GM23338 (cell line): ENCODE data around the gene OR8S1. TPM values are rescaled to one million over a fixed set of nuclear protein-coding genes. Genes with fewer than 3 reads are reported as not detected.

ENCODE experiments used
- ATAC-seq: fragments of 200-7000 bp; cut with Tn5 transposase; 3 replicates; pipeline ENCODE4 v1.9.1; 2020
- DNase-seq: peaks from one replicate; pipeline ENCODE4 v3.0.0-alpha.2; 2015; ENCODE audit warnings: low spot score
- H2AFZ ChIP-seq: fragments of 200-600 bp; sonication (generic); 2 replicates; pipeline ENCODE4 v1.8.0; 2016; ENCODE audit warnings: antibody characterized with exemption, mild to moderate bottlenecking, moderate library complexity
- H3F3A ChIP-seq: fragments of 200-600 bp; sonication (generic); replicated peaks from 2 replicates; pipeline ENCODE4 v1.8.0; 2017; ENCODE audit warnings: antibody characterized with exemption, mixed run types, low read depth
- H3K27ac ChIP-seq: fragments of 200-600 bp; sonication (generic); 2 replicates; pipeline ENCODE4 v1.6.1; 2016; ENCODE audit warnings: low read depth
- H3K27me3 ChIP-seq: fragments of 200-600 bp; sonication (generic); 2 replicates; pipeline ENCODE4 v1.8.0; 2016; ENCODE audit warnings: mild to moderate bottlenecking, mixed run types, moderate library complexity; ENCODE audit not compliant: insufficient read depth
- H3K36me3 ChIP-seq: fragments of 200-600 bp; sonication (generic); 2 replicates; pipeline ENCODE4 v1.8.0; 2016; ENCODE audit warnings: mild to moderate bottlenecking; ENCODE audit not compliant: insufficient read depth
- H3K4me1 ChIP-seq: fragments of 200-600 bp; sonication (generic); 2 replicates; pipeline ENCODE4 v1.8.0; 2016; ENCODE audit warnings: mild to moderate bottlenecking, moderate library complexity; ENCODE audit not compliant: insufficient read depth
- H3K4me2 ChIP-seq: fragments of 200-600 bp; sonication (generic); 2 replicates; pipeline ENCODE4 v1.7.1; 2017; ENCODE audit warnings: mixed run types
- H3K4me3 ChIP-seq: fragments of 200-600 bp; sonication (generic); 2 replicates; pipeline ENCODE4 v1.6.1; 2016; ENCODE audit warnings: mixed run types
- H3K79me2 ChIP-seq: fragments of 200-600 bp; sonication (generic); replicated peaks from 2 replicates; pipeline ENCODE4 v1.8.0; 2017; ENCODE audit warnings: mild to moderate bottlenecking; ENCODE audit not compliant: insufficient read depth
- H3K9me2 ChIP-seq: fragments of 200-600 bp; sonication (generic); 2 replicates; pipeline ENCODE4 v1.8.0; 2017; ENCODE audit not compliant: insufficient read depth
- H4K20me1 ChIP-seq: fragments of 200-600 bp; sonication (generic); replicated peaks from 2 replicates; pipeline ENCODE4 v1.8.0; 2017; ENCODE audit warnings: mild to moderate bottlenecking; ENCODE audit not compliant: insufficient read depth
- H3K27ac Mint-ChIP-seq: 2 replicates; pipeline ENCODE4 v1.8.0; 2020; ENCODE audit warnings: inconsistent platforms, mild to moderate bottlenecking, moderate library complexity, mixed read lengths
- H3K27me3 Mint-ChIP-seq: 3 replicates; pipeline ENCODE4 v1.8.0; 2022; ENCODE audit warnings: low read depth, mild to moderate bottlenecking, moderate library complexity, mixed read lengths, inconsistent platforms; ENCODE audit not compliant: insufficient read depth, poor library complexity
- H3K36me3 Mint-ChIP-seq: 3 replicates; pipeline ENCODE4 v1.8.0; 2021; ENCODE audit warnings: low read depth, mild to moderate bottlenecking, inconsistent platforms, moderate library complexity, mixed read lengths
- H3K4me1 Mint-ChIP-seq: 3 replicates; pipeline ENCODE4 v1.8.0; 2020; ENCODE audit warnings: mild to moderate bottlenecking, inconsistent platforms, mixed read lengths
- H3K4me3 Mint-ChIP-seq: 3 replicates; pipeline ENCODE4 v1.8.0; 2021; ENCODE audit warnings: moderate library complexity, mild to moderate bottlenecking, inconsistent platforms, mixed read lengths
- H3K9me3 Mint-ChIP-seq: 3 replicates; pipeline ENCODE4 v1.8.0; 2020; ENCODE audit warnings: moderate library complexity, mild to moderate bottlenecking, inconsistent platforms, mixed read lengths
- CREB1 ChIP-seq: fragments of 250-450 bp; sonication (Bioruptor Pico); IDR thresholded peaks from 2 replicates; pipeline ENCODE4 v1.5.0; 2020; ENCODE audit warnings: low read depth, mild to moderate bottlenecking, moderate library complexity
- CTCF ChIP-seq, 2 experiments: fragments of 200-600 bp in 1 of 2; sonication (generic) in 1 of 2; conservative IDR thresholded peaks; 2 replicates each; pipeline versions ENCODE4 v1.5.1 to v1.6.1; 2016 to 2017; ENCODE audit warnings: antibody characterized with exemption in 2 of 2, low read depth in 2 of 2, mild to moderate bottlenecking in 2 of 2, moderate library complexity in 1 of 2
- ETS1 ChIP-seq: IDR thresholded peaks from 2 replicates; pipeline ENCODE4 v1.6.1; 2016; ENCODE audit warnings: antibody characterized with exemption
- EZH2 ChIP-seq: fragments of 200-600 bp; sonication (generic); IDR thresholded peaks from one replicate; pipeline ENCODE4 v1.8.0; 2017; ENCODE audit warnings: antibody characterized with exemption, mild to moderate bottlenecking, low read depth; ENCODE audit not compliant: unreplicated experiment
- EZH2phosphoT487 ChIP-seq: fragments of 200-600 bp; sonication (generic); IDR thresholded peaks from one replicate; pipeline ENCODE4 v1.8.1; 2018; ENCODE audit warnings: antibody characterized with exemption; ENCODE audit not compliant: unreplicated experiment
- JUNB ChIP-seq: IDR thresholded peaks from one replicate; pipeline ENCODE4 v1.6.1; 2016; ENCODE audit warnings: antibody characterized with exemption; ENCODE audit not compliant: unreplicated experiment
- NANOG ChIP-seq: IDR thresholded peaks from 2 replicates; pipeline ENCODE4 v1.6.1; 2016; ENCODE audit warnings: antibody characterized with exemption, borderline replicate concordance
- POLR2AphosphoS5 ChIP-seq: IDR thresholded peaks from 2 replicates; pipeline ENCODE4 v1.6.1; 2016; ENCODE audit warnings: antibody characterized with exemption, low read depth
- REST ChIP-seq: IDR thresholded peaks from one replicate; pipeline ENCODE4 v1.6.1; 2018; ENCODE audit warnings: antibody characterized with exemption; ENCODE audit not compliant: unreplicated experiment
- STAT1 ChIP-seq: IDR thresholded peaks from one replicate; pipeline ENCODE4 v1.6.1; 2016; ENCODE audit warnings: antibody characterized with exemption; ENCODE audit not compliant: unreplicated experiment
- ZNF114 ChIP-seq: fragments of 250-450 bp; sonication (Bioruptor Pico); IDR thresholded peaks from 2 replicates; pipeline ENCODE4 v1.5.0; 2020; ENCODE audit warnings: mild to moderate bottlenecking, moderate library complexity
- long read RNA-seq: library from polyadenylated mRNA; unstranded; transcript quantifications from one replicate; pipeline ENCODE4 v2.0.0, GENCODE V29; 2020; ENCODE audit not compliant: unreplicated experiment
- polyA plus RNA-seq: library from polyadenylated mRNA; unstranded; fragments of >200 nt; fragmentation: Nextera tagmentation; extraction: Ambion mirVana; gene quantifications from 2 replicates; pipeline ENCODE4 v1.2.1, GENCODE V29; 2016
- total RNA-seq: library from RNA; depleted of rRNA; stranded (reverse); fragments of >200 nt; shearing (Covaris generic); gene quantifications from 2 replicates; pipeline ENCODE4 v1.2.3, GENCODE V29; 2014; rRNA removed

Gene OR8S1
- not detected in 2 replicates for total RNA-seq
- polyA plus RNA-seq, result not detected in 2 replicates
- long read RNA-seq, result 0 reads

GRCh38 chr12:48525332-48525731, at the start of gene OR8S1:
Gene OR8S1, plus strand, starts transcription at chr12:48525632. Its CDS starts 0 bp downstream, at chr12:48525632.
- peaks cover 3% of the 10 kb centered on the region for H3K9me3 Mint-ChIP-seq
- no peaks in the 10 kb centered on the region for H3K4me1 Mint-ChIP-seq
- no peak within 1 kb of the TSS for H2AFZ ChIP-seq
- DNase-seq, result no peak
- H3K4me3 Mint-ChIP-seq, result no peak within 1 kb of the TSS
- H3K4me2 ChIP-seq, result no peak within 1 kb of the TSS
- H3K4me3 ChIP-seq, result no peak within 1 kb of the TSS
- H3K36me3 Mint-ChIP-seq, result no peaks in the 10 kb centered on the region
- no peak for TF ChIP-seq ZNF114 (CRISPR knock-in tag)
- no peak for TF ChIP-seq NANOG
- TF ChIP-seq REST, result no peak
- TF ChIP-seq EZH2, result no peak
- no peak for TF ChIP-seq POLR2AphosphoS5
- no peak for TF ChIP-seq CTCF (conservative IDR thresholded peaks at IDR 0.05; ENCODE audit: low read depth in 2 of 2)
- H4K20me1 ChIP-seq, result no peaks in the 10 kb centered on the region
- ATAC-seq, result no peak
- H3K36me3 ChIP-seq, result no peaks in the 10 kb centered on the region
- H3K27me3 Mint-ChIP-seq, result no peaks in the 10 kb centered on the region
- H3F3A ChIP-seq, result no peaks in the 10 kb centered on the region
- H3K27ac ChIP-seq, result no peak within 1 kb of the TSS
- no peaks in the 10 kb centered on the region for H3K4me1 ChIP-seq
- H3K27me3 ChIP-seq, result no peaks in the 10 kb centered on the region
- H3K9me2 ChIP-seq, result 0 out of 2 replicates have a peak, but pooled peaks cover 6% of the 10 kb centered on the region
- no peak within 1 kb of the TSS for H3K27ac Mint-ChIP-seq
- H3K79me2 ChIP-seq, result no peaks in the 10 kb centered on the region

GRCh38 chr12:48482198-48482597, 43.2 kb upstream of the OR8S1 start, which contains the start of gene C12orf54:
Gene C12orf54, plus strand, starts transcription at chr12:48482498. Its CDS starts 799 bp downstream, at chr12:48483297.
- Mint-ChIP-seq H3K4me3 (no peak within 1 kb of the TSS), H3K4me1 (peaks cover 4% of the 10 kb centered on the region; the same call in 2 of the 3 replicates), H3K27me3 (peaks cover 2% of the 10 kb centered on the region), H3K27ac (no peak within 1 kb of the TSS), H3K36me3 (no peaks in the 10 kb centered on the region), H3K9me3 (peaks cover 17% of the 10 kb centered on the region)
- ATAC-seq (no peak), DNase-seq (no peak)
- peaks cover 4% of the 10 kb centered on the region; the same call in 1 of the 2 replicates for H3K9me2 ChIP-seq
- H3K4me1 ChIP-seq, result no peaks in the 10 kb centered on the region
- no peaks in the 10 kb centered on the region for H4K20me1 ChIP-seq
- H3K4me3 ChIP-seq, result no peak within 1 kb of the TSS
- TF ChIP-seq ETS1 (no peak), CREB1 (CRISPR knock-in tag) (no peak), EZH2phosphoT487 (no peak), JUNB (no peak), STAT1 (no peak)
- no peak within 1 kb of the TSS for H2AFZ ChIP-seq
- no peak within 1 kb of the TSS for H3K4me2 ChIP-seq
- H3K79me2 ChIP-seq, result no peaks in the 10 kb centered on the region
- H3K27ac ChIP-seq, result no peak within 1 kb of the TSS
- no peaks in the 10 kb centered on the region for H3F3A ChIP-seq
- no peaks in the 10 kb centered on the region for H3K27me3 ChIP-seq
- H3K36me3 ChIP-seq, result no peaks in the 10 kb centered on the region; the same call in 1 of the 2 replicates
